Measurements from ENCODE around the gene RETREG1.
"Not testable (repeated sequence)": the region's sequence is repeated elsewhere in the genome, so short reads cannot be mapped to it uniquely, and the experiment has no call there.

The RETREG1 gene

GRCh38 chr5:16446993-16447392 lies 169.8 kb downstream of the RETREG1 start:
- Histone ChIP-seq H3K36me3 (ENCODE audit: insufficient read depth, low read length) (peaks cover 58% of the 10 kb centered on the region), H3K27me3 (ENCODE audit: insufficient read depth, low read length, poor library complexity) (no peaks in the 10 kb centered on the region)
- ATAC-seq (ENCODE audit: insufficient read depth, low read depth), result peak; percentile 38; the same call in 1 of the 3 replicates

GRCh38 chr5:16437977-16438376 lies 178.8 kb downstream of the RETREG1 start:
- no peak for TF ChIP-seq CTCF (IDR thresholded peaks at IDR 0.05; ENCODE audit: borderline replicate concordance, extremely low read depth, low read length, poor library complexity, severe bottlenecking)
- Histone ChIP-seq H2AFZ (ENCODE audit: low read depth, low read length) (no peak overlapping the region), H3K9ac (ENCODE audit: low read depth, low read length) (no peak overlapping the region), H4K20me1 (ENCODE audit: insufficient read depth, low read length) (no peaks in the 10 kb centered on the region), H3K79me2 (ENCODE audit: insufficient read depth, low read length) (no peaks in the 10 kb centered on the region), H3K4me1 (ENCODE audit: insufficient read depth, low read length) (no peaks in the 10 kb centered on the region), H3K36me3 (ENCODE audit: insufficient read depth, low read length) (no peaks in the 10 kb centered on the region), H3K27me3 (ENCODE audit: insufficient read depth, low read length, poor library complexity) (no peaks in the 10 kb centered on the region), H3K4me3 (ENCODE audit: low read depth in 1 of 2, low read length in 2 of 2) (no peak overlapping the region), H3K4me2 (ENCODE audit: insufficient read depth, low read length) (no peak overlapping the region), H3K27ac (ENCODE audit: low read length) (no peak overlapping the region), H3K9me3 (ENCODE audit: insufficient read depth, low read length, severe bottlenecking) (no peaks in the 10 kb centered on the region)
- ATAC-seq (ENCODE audit: insufficient read depth, low read depth) (no peak), DNase-seq (no peak)

More at GRCh38 chr5:16446993-16447392, 169.8 kb downstream of the RETREG1 start:
- H2AFZ ChIP-seq (ENCODE audit: low read depth, low read length), result no peak overlapping the region
- H3K27ac ChIP-seq (ENCODE audit: low read length), result no peak overlapping the region
- H4K20me1 ChIP-seq (ENCODE audit: insufficient read depth, low read length), result no peaks in the 10 kb centered on the region
- H3K9me3 ChIP-seq (ENCODE audit: insufficient read depth, low read length, severe bottlenecking), result no peaks in the 10 kb centered on the region
- H3K79me2 ChIP-seq (ENCODE audit: insufficient read depth, low read length), result no peaks in the 10 kb centered on the region
- TF ChIP-seq CTCF (IDR thresholded peaks at IDR 0.05; ENCODE audit: borderline replicate concordance, extremely low read depth, low read length, poor library complexity, severe bottlenecking) (no peak), EZH2 (IDR thresholded peaks at IDR 0.05; ENCODE audit: borderline replicate concordance, low read depth, low read length, severe bottlenecking) (no peak)
- no peaks in the 10 kb centered on the region for H3K4me1 ChIP-seq (ENCODE audit: insufficient read depth, low read length)
- no peak overlapping the region for H3K4me2 ChIP-seq (ENCODE audit: insufficient read depth, low read length)
- H3K9ac ChIP-seq (ENCODE audit: low read depth, low read length), result no peak overlapping the region
- H3K4me3 ChIP-seq (ENCODE audit: low read depth in 1 of 2, low read length in 2 of 2), result no peak overlapping the region
- no peak for DNase-seq

GRCh38 chr5:16436065-16436682 lies 180.6 kb downstream of the RETREG1 start:
- not testable (repeated sequence) for H3K36me3 ChIP-seq (ENCODE audit: insufficient read depth, low read length); H3K4me1 ChIP-seq (ENCODE audit: insufficient read depth, low read length); H4K20me1 ChIP-seq (ENCODE audit: insufficient read depth, low read length); H3K9ac ChIP-seq (ENCODE audit: low read depth, low read length); H3K9me3 ChIP-seq (ENCODE audit: insufficient read depth, low read length, severe bottlenecking); H2AFZ ChIP-seq (ENCODE audit: low read depth, low read length); H3K79me2 ChIP-seq (ENCODE audit: insufficient read depth, low read length); H3K27ac ChIP-seq (ENCODE audit: low read length); H3K4me2 ChIP-seq (ENCODE audit: insufficient read depth, low read length); ATAC-seq (ENCODE audit: insufficient read depth, low read depth); H3K27me3 ChIP-seq (ENCODE audit: insufficient read depth, low read length, poor library complexity); DNase-seq; H3K4me3 ChIP-seq (ENCODE audit: low read depth in 1 of 2, low read length in 2 of 2)

GRCh38 chr5:16431490-16431889 lies 185.3 kb downstream of the RETREG1 start:
- Histone ChIP-seq H3K9me3 (ENCODE audit: insufficient read depth, low read length, severe bottlenecking) (no peaks in the 10 kb centered on the region), H3K36me3 (ENCODE audit: insufficient read depth, low read length) (no peaks in the 10 kb centered on the region), H3K79me2 (ENCODE audit: insufficient read depth, low read length) (no peaks in the 10 kb centered on the region), H3K4me3 (ENCODE audit: low read depth in 1 of 2, low read length in 2 of 2) (no peak overlapping the region), H3K27ac (ENCODE audit: low read length) (no peak overlapping the region), H3K4me2 (ENCODE audit: insufficient read depth, low read length) (no peak overlapping the region), H3K4me1 (ENCODE audit: insufficient read depth, low read length) (no peaks in the 10 kb centered on the region), H3K27me3 (ENCODE audit: insufficient read depth, low read length, poor library complexity) (no peaks in the 10 kb centered on the region), H3K9ac (ENCODE audit: low read depth, low read length) (no peak overlapping the region), H2AFZ (ENCODE audit: low read depth, low read length) (no peak overlapping the region), H4K20me1 (ENCODE audit: insufficient read depth, low read length) (no peaks in the 10 kb centered on the region)
- DNase-seq, result no peak
- no peak for ATAC-seq (ENCODE audit: insufficient read depth, low read depth)
- TF ChIP-seq CTCF (IDR thresholded peaks at IDR 0.05; ENCODE audit: borderline replicate concordance, extremely low read depth, low read length, poor library complexity, severe bottlenecking), result no peak
- TF ChIP-seq EZH2 (IDR thresholded peaks at IDR 0.05; ENCODE audit: borderline replicate concordance, low read depth, low read length, severe bottlenecking), result no peak
